ENCODE data around the gene IKZF5.

IKZF5 gene

DNA sequence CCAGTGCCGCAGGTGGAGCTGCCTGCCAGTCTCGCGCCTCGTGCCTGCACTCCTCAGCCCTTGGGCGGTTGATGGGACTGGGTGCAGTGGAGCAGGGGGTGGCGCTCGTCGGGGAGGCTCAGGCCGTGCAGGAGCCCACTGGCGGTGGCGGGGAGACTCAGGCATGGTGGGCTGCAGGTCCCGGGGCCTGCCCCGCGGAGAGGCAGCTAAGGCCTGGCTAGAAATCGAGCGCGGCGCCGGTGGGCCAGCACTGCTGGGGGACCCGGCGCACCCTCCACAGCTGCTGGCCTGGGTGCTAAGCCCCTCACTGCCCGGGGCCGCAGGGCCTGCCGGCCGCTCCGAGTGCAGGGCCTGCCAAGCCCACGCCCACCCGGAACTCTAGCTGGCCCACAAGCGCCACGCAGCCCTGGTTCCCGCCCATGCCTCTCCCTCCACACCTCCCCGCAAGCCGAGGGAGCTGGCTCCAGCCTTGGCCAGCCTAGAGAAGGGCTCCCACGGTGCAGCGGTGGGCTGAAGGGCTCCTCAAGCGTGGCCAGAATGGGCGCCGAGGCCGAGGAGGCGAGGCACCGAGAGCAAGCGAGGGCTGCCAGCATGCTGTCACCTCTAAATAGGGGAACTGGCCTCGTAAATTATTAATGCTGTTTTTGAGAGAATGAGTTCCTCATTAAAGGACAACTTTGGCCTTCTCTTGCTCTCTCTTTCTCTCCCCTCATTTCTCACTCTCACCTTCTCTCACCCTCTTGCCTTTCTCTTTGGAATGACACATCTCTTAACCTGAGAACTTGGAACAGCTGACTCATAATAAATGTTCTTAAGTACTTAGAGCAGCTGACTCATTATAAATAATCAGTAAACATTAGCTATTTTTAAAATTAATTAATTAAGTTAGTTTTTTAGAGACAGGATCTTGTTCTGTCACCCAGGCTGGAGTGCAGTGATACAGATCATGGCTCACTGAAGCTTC lies 5.1 kb upstream of the IKZF5 start:
- Histone ChIP-seq H3K27me3 (ENCODE audit: insufficient read depth, low read length) (peaks cover 21% of the 10 kb centered on the region), H3K9ac (ENCODE audit: low read depth, low read length) (no peak overlapping the region), H3K4me3 (ENCODE audit: low read length) (no peak overlapping the region), H3K9me3 (ENCODE audit: insufficient read depth, low read depth, low read length) (no peaks in the 10 kb centered on the region), H3K4me1 (ENCODE audit: insufficient read depth, low read length) (peaks cover 37% of the 10 kb centered on the region), H3K36me3 (ENCODE audit: insufficient read depth, low read length) (no peaks in the 10 kb centered on the region), H3K27ac (ENCODE audit: low read depth, low read length) (no peak overlapping the region)
- WGBS, result 94% methylated on average over 43 of the region's 43 CpGs

GRCh38 chr10:123011987-123012386 lies 3.4 kb upstream of the IKZF5 start:
- Histone ChIP-seq H3K4me1 (ENCODE audit: insufficient read depth, low read length) (peaks cover 35% of the 10 kb centered on the region), H3K27me3 (ENCODE audit: insufficient read depth, low read length) (peaks cover 21% of the 10 kb centered on the region), H3K4me3 (ENCODE audit: low read length) (no peak overlapping the region), H3K27ac (ENCODE audit: low read depth, low read length) (no peak overlapping the region), H3K9ac (ENCODE audit: low read depth, low read length) (no peak overlapping the region), H3K9me3 (ENCODE audit: insufficient read depth, low read depth, low read length) (no peaks in the 10 kb centered on the region), H3K36me3 (ENCODE audit: insufficient read depth, low read length) (no peaks in the 10 kb centered on the region)
- 97% methylated on average over 3 of the region's 3 CpGs for WGBS

GRCh38 chr10:123009105-123009820 lies 668 bp upstream of the IKZF5 start:
- Histone ChIP-seq H3K4me1 (ENCODE audit: insufficient read depth, low read length) (peaks cover 14% of the 10 kb centered on the region), H3K27ac (ENCODE audit: low read depth, low read length) (no peak overlapping the region), H3K36me3 (ENCODE audit: insufficient read depth, low read length) (no peaks in the 10 kb centered on the region), H3K9me3 (ENCODE audit: insufficient read depth, low read depth, low read length) (no peaks in the 10 kb centered on the region), H3K4me3 (ENCODE audit: low read length) (peak overlapping the region; percentile 66), H3K9ac (ENCODE audit: low read depth, low read length) (peak overlapping the region; percentile 59), H3K27me3 (ENCODE audit: insufficient read depth, low read length) (peaks cover 21% of the 10 kb centered on the region)
- WGBS, result 3% methylated on average over 33 of the region's 34 CpGs

- no peaks in the 10 kb centered on the region for H3K9me3 ChIP-seq (ENCODE audit: insufficient read depth, low read depth, low read length)
- peak overlapping the region; percentile 85 for H3K4me3 ChIP-seq (ENCODE audit: low read length)
- H3K4me1 ChIP-seq (ENCODE audit: insufficient read depth, low read length), result peaks cover 14% of the 10 kb centered on the region
- H3K27me3 ChIP-seq (ENCODE audit: insufficient read depth, low read length), result peaks cover 21% of the 10 kb centered on the region
- peak overlapping the region; percentile 69; the same call in 1 of the 2 replicates for H3K27ac ChIP-seq (ENCODE audit: low read depth, low read length)
- peak overlapping the region; percentile 88 for H3K9ac ChIP-seq (ENCODE audit: low read depth, low read length)
- H3K36me3 ChIP-seq (ENCODE audit: insufficient read depth, low read length), result no peaks in the 10 kb centered on the region
- 6% methylated on average over 29 of the region's 30 CpGs for WGBS
These were observed 839 bp downstream of the IKZF5 start for GRCh38 chr10:123007558-123008354.

- no peak overlapping the region for H3K27ac ChIP-seq (ENCODE audit: low read depth, low read length)
- WGBS, result 97% methylated on average over 2 of the region's 2 CpGs
These were observed 4.3 kb downstream of the IKZF5 start for GRCh38 chr10:123004298-123004697.

DNA sequence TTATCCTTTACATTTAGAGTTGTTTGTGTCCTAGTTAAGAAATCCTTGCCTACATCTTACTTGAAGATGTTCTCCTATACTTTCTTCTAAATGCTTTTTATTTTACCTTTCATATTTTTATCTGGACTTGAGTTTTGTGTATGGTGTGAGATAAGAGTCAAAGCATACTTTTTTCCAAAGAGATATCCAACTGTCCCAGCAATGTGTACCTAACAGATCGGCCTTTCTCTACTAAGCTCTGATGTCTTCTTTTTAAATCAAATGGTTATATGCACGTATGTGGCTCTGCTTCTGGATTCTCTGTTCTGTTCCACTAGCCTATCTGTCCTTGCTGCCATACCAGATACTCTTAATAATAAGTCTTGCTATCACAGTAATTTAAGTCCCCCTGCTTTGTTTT lies 7.2 kb downstream of the IKZF5 start:
- peaks cover 14% of the 10 kb centered on the region for H3K36me3 ChIP-seq (ENCODE audit: insufficient read depth, low read length)
- no peaks in the 10 kb centered on the region for H3K9me3 ChIP-seq (ENCODE audit: insufficient read depth, low read depth, low read length)
- no peaks in the 10 kb centered on the region for H3K27me3 ChIP-seq (ENCODE audit: insufficient read depth, low read length)
- H3K27ac ChIP-seq (ENCODE audit: low read depth, low read length), result no peak overlapping the region
- H3K9ac ChIP-seq (ENCODE audit: low read depth, low read length), result no peak overlapping the region
- H3K4me1 ChIP-seq (ENCODE audit: insufficient read depth, low read length), result peaks cover 7% of the 10 kb centered on the region; the same call in 1 of the 2 replicates
- WGBS, result 89% methylated on average over 2 of the region's 2 CpGs
- H3K4me3 ChIP-seq (ENCODE audit: low read length), result no peak overlapping the region

More at GRCh38 chr10:123004298-123004697, 4.3 kb downstream of the IKZF5 start:
- Histone ChIP-seq H3K4me1 (ENCODE audit: insufficient read depth, low read length) (peaks cover 13% of the 10 kb centered on the region; the same call in 1 of the 2 replicates), H3K9ac (ENCODE audit: low read depth, low read length) (no peak overlapping the region), H3K9me3 (ENCODE audit: insufficient read depth, low read depth, low read length) (no peaks in the 10 kb centered on the region), H3K27me3 (ENCODE audit: insufficient read depth, low read length) (0 out of 2 replicates have a peak, but pooled peaks cover under 1% of the 10 kb centered on the region), H3K36me3 (ENCODE audit: insufficient read depth, low read length) (no peaks in the 10 kb centered on the region; the same call in 1 of the 2 replicates), H3K4me3 (ENCODE audit: low read length) (no peak overlapping the region)

DNA sequence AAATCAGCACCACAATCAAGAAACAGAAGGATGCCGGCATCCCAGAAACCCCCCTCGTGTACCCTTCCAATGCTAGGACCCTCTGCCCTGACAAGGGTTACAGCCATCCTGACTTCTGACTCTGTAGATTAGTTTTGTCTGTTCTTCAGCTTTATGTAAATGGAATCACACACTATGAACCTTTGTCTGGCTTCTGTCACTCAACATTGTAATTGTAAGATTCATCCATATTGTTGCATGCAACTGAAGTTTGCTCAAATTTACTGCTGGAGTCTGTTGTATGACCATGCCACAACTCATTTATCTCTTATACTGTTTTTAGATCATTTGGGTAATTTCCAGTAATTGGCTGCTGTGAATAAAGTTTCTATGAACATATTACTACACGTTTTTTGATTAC lies 8.4 kb downstream of the IKZF5 start:
- Histone ChIP-seq H3K4me3 (ENCODE audit: low read length) (no peak overlapping the region), H3K36me3 (ENCODE audit: insufficient read depth, low read length) (peaks cover 26% of the 10 kb centered on the region), H3K27me3 (ENCODE audit: insufficient read depth, low read length) (no peaks in the 10 kb centered on the region), H3K4me1 (ENCODE audit: insufficient read depth, low read length) (peaks cover 7% of the 10 kb centered on the region; the same call in 1 of the 2 replicates), H3K9me3 (ENCODE audit: insufficient read depth, low read depth, low read length) (no peaks in the 10 kb centered on the region), H3K9ac (ENCODE audit: low read depth, low read length) (no peak overlapping the region), H3K27ac (ENCODE audit: low read depth, low read length) (no peak overlapping the region)
- 92% methylated on average over 3 of the region's 3 CpGs for WGBS

- peaks cover 34% of the 10 kb centered on the region for H3K36me3 ChIP-seq (ENCODE audit: insufficient read depth, low read length)
- H3K9me3 ChIP-seq (ENCODE audit: insufficient read depth, low read depth, low read length), result no peaks in the 10 kb centered on the region
- no peak overlapping the region for H3K4me3 ChIP-seq (ENCODE audit: low read length)
- no peak overlapping the region for H3K27ac ChIP-seq (ENCODE audit: low read depth, low read length)
- 86% methylated on average over 3 of the region's 3 CpGs for WGBS
- no peaks in the 10 kb centered on the region for H3K27me3 ChIP-seq (ENCODE audit: insufficient read depth, low read length)
- H3K9ac ChIP-seq (ENCODE audit: low read depth, low read length), result no peak overlapping the region
- peaks cover 7% of the 10 kb centered on the region; the same call in 1 of the 2 replicates for H3K4me1 ChIP-seq (ENCODE audit: insufficient read depth, low read length)
These were observed 9.2 kb downstream of the IKZF5 start for GRCh38 chr10:122999347-122999746.

- Histone ChIP-seq H3K27ac (ENCODE audit: low read depth, low read length) (no peak overlapping the region), H3K27me3 (ENCODE audit: insufficient read depth, low read length) (no peaks in the 10 kb centered on the region), H3K4me3 (ENCODE audit: low read length) (no peak overlapping the region), H3K9ac (ENCODE audit: low read depth, low read length) (no peak overlapping the region), H3K9me3 (ENCODE audit: insufficient read depth, low read depth, low read length) (no peaks in the 10 kb centered on the region), H3K4me1 (ENCODE audit: insufficient read depth, low read length) (peaks cover 7% of the 10 kb centered on the region; the same call in 1 of the 2 replicates), H3K36me3 (ENCODE audit: insufficient read depth, low read length) (peaks cover 38% of the 10 kb centered on the region)
- WGBS, result 94% methylated on average over 3 of the region's 3 CpGs
These were observed 9.7 kb downstream of the IKZF5 start for GRCh38 chr10:122998934-122999333.

DNA sequence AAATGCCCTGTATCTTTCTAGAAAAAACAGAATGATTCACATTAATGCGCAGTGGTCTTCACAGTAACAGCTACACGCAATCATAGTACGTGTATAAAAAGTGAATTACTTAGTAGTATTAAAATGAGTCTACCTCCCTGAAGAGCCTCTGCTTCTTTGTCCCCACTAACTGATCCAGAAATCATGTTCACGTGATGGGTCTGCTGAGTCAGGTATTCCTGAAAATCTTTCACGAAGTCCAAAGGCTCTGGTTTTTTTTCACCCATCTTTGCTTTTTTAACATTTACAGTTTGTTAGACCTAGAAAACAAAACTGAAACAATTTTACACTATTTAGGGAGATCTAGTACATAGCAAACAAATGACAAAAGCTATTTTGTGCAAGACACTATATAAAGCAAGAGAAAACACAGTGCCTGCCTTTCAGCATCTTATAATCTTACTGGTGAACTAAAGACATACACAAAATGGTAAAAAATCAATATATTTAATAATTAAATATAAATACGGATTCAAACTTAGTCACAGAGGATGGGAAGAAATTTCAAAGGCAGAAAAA lies 10.2 kb downstream of the IKZF5 start:
- no peak overlapping the region for H3K27ac ChIP-seq (ENCODE audit: low read depth, low read length)

More for the DNA sequence above, 10.2 kb downstream of the IKZF5 start:
- Histone ChIP-seq H3K36me3 (ENCODE audit: insufficient read depth, low read length) (peaks cover 42% of the 10 kb centered on the region), H3K9ac (ENCODE audit: low read depth, low read length) (no peak overlapping the region), H3K9me3 (ENCODE audit: insufficient read depth, low read depth, low read length) (no peaks in the 10 kb centered on the region), H3K4me1 (ENCODE audit: insufficient read depth, low read length) (peaks cover 7% of the 10 kb centered on the region; the same call in 1 of the 2 replicates), H3K4me3 (ENCODE audit: low read length) (no peak overlapping the region), H3K27me3 (ENCODE audit: insufficient read depth, low read length) (no peaks in the 10 kb centered on the region)
- 97% methylated on average over 5 of the region's 6 CpGs for WGBS
